ENCODE results near the gene SMG6. TPM values are rescaled to one million over a fixed set of nuclear protein-coding genes. Genes with fewer than 3 reads are reported as not detected.

SMG6 gene
- total and polyA plus RNA-seq, 8 donors, result 8.4 to 19.8 (median 12.1) TPM

DNA sequence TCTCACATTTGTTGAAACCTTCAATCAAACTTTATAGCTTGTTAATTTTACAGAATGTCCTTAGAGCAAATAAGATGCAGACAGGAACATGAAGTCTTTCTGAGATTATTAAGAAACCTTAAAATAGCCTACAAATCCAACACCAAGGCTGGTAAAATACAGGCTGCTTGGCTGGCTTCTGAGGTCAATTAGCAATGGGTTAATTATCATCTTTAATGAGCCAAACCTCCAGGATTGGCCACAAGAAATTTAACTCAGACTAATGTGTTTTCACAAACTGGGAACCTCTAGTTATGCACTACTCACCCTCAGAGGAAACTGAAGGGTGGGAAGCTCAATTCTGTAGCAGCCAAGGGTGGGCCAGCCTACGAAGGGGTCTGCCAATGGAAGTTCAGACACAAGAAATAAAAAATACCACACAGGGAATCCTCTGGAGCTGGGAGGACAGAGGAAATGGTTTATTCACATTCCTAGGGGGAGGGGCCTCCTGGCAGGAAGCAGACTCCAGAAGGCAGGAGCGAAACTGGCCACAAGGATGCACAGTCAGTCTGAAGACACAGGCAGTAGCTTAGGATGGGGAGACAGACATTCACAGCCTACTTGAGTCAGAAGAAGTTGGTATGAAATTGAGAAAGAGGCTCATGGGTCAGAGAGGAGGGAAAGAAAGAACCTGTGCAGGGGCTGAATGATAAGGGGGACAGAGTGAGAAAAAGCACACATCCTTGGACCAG lies 212.6 kb downstream of the SMG6 start:
- no peaks in the 10 kb centered on the region for H3K27me3 ChIP-seq
- DNase-seq (no peak), FAIRE-seq (no peak), ATAC-seq (no peak)
- H3K4me3 ChIP-seq, result no peak overlapping the region
- H3K4me1 ChIP-seq, result peaks cover 6 to 29% (median 6%) of the 10 kb centered on the region in 3 donors
- intact Hi-C loops (cut with DNase I), result no loop called here
- TF ChIP-seq, protein P1, sequence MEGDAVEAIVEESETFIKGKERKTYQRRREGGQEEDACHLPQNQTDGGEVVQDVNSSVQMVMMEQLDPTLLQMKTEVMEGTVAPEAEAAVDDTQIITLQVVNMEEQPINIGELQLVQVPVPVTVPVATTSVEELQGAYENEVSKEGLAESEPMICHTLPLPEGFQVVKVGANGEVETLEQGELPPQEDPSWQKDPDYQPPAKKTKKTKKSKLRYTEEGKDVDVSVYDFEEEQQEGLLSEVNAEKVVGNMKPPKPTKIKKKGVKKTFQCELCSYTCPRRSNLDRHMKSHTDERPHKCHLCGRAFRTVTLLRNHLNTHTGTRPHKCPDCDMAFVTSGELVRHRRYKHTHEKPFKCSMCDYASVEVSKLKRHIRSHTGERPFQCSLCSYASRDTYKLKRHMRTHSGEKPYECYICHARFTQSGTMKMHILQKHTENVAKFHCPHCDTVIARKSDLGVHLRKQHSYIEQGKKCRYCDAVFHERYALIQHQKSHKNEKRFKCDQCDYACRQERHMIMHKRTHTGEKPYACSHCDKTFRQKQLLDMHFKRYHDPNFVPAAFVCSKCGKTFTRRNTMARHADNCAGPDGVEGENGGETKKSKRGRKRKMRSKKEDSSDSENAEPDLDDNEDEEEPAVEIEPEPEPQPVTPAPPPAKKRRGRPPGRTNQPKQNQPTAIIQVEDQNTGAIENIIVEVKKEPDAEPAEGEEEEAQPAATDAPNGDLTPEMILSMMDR (IDR thresholded peaks at IDR 0.05), result no peak
- no peaks in the 10 kb centered on the region for H3K9me3 ChIP-seq
- no peaks in the 10 kb centered on the region for H3K36me3 ChIP-seq
- H3K27ac ChIP-seq, result no peak overlapping the region
- WGBS, 2 donors, result 81 to 83% methylated on average over 2 of the region's 2 CpGs

DNA sequence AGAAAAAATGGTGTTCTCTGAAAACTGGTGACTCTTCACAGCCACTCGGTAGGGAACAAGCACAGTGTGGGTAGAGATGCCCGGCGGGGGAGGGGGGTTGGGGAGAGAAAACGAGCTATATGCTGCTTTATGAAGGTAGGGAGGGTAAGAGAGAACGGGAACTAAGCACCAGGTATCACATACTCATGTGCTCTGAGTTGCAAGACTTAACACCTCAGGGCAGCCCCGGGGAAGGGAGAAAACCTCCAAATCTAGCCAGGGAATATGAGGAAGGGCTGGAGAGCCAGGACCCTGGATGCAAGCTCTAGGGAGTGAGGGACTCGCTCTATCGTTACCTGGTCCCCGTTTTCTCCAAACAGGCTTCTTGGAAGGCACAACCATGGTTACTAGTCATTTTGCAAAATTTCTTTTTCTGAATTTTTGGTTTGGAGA lies 213.4 kb downstream of the SMG6 start:
- Histone ChIP-seq H3K36me3 (no peaks in the 10 kb centered on the region), H3K27me3 (no peaks in the 10 kb centered on the region), H3K9me3 (no peaks in the 10 kb centered on the region), H3K4me1 (peaks cover 5 to 28% (median 6%) of the 10 kb centered on the region in 3 donors), H3K4me3 (no peak overlapping the region), H3K27ac (peak overlapping the region in 1 of 4 donors; percentile 42)
- ATAC-seq, result no peak
- WGBS, 2 donors, result 79 to 84% methylated on average over 9 of the region's 9 CpGs
- TF ChIP-seq, protein P1 (IDR thresholded peaks at IDR 0.05), result no peak
- FAIRE-seq, result no peak
- no peak for DNase-seq
- intact Hi-C loops (cut with DNase I), result no loop called here

DNA sequence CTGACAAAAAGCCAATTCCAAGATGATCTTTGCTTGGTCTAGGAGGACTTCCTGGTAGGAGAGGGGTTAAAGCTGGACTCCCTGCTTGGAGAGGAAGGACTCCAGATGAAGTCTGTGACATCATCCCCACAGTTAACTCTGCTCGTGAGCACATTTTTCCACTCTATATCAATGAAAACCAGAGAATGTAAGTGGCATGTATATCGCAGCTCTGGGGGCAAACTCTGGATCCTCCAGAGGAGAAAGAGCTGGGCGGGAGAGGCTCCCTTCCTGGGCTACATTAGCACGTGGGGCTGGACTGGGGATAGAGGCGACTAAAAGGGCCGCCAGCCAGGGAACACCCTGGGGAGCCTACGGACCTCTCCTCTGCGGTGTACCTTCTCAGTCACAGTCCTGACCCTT lies 214.6 kb downstream of the SMG6 start:
- 80 to 83% methylated on average over 8 of the region's 8 CpGs for WGBS, 2 donors
- H3K9me3 ChIP-seq, result no peaks in the 10 kb centered on the region
- H3K27me3 ChIP-seq, result no peaks in the 10 kb centered on the region
- TF ChIP-seq, protein P1 (IDR thresholded peaks at IDR 0.05), result no peak
- intact Hi-C loops (cut with DNase I), result no loop called here
- no peak for FAIRE-seq
- H3K4me1 ChIP-seq, result peaks cover under 1 to 26% (median 6%) of the 10 kb centered on the region in 3 donors
- H3K36me3 ChIP-seq, result no peaks in the 10 kb centered on the region
- peak overlapping the region in 2 of 4 donors; percentile 42 to 45 for H3K27ac ChIP-seq
- peak overlapping the region in 1 of 4 donors; percentile 20 for H3K4me3 ChIP-seq
- no peak for ATAC-seq
- DNase-seq, result no peak

DNA sequence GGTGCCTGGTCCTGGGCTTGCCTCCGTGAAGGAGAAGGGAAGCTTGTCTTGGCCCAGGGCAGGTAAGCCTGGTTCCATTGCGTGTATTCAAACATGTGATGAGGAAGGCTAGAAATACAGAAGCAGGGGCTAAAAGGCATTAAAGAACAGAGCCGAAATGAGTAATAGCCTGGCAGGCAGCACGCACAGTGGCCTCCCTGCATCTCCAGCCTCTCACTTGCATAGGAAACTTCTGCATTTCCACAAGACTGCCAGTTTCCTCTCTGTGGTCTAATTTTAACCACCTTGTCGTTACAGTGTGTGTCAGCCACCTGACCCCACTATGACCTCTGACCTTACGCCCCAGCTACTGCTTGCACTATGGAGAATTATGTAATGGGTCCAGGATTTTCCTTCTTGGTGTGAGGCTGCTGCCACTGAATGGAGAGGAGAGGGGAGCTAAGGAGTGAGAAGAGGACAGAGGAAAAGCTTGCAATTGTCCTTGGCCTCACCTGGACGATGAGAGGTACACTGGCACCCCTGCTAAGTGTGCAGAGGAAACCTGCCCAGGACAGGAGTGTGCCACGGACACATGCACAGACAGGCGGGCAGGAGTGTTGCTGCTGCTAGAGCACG lies 215.9 kb downstream of the SMG6 start:
- intact Hi-C loops (cut with DNase I), result no loop called here
- no peak for FAIRE-seq
- no peaks in the 10 kb centered on the region for H3K9me3 ChIP-seq
- H3K4me1 ChIP-seq, result peaks cover 0 to 23% (median 3%) of the 10 kb centered on the region in 3 donors
- no peaks in the 10 kb centered on the region for H3K27me3 ChIP-seq
- peak in 2 of 4 donors; percentile 10 to 20 for ATAC-seq
- H3K36me3 ChIP-seq, result no peaks in the 10 kb centered on the region
- TF ChIP-seq, protein P1 (IDR thresholded peaks at IDR 0.05), result no peak
- WGBS, 2 donors, result 81% methylated on average over 10 of the region's 10 CpGs
- peak overlapping the region in 1 of 4 donors; percentile 45 for H3K27ac ChIP-seq
- DNase-seq, result no peak
- no peak overlapping the region for H3K4me3 ChIP-seq

GRCh38 chr17:2086306-2086705 lies 217.3 kb downstream of the SMG6 start:
- Histone ChIP-seq H3K27ac (no peak overlapping the region), H3K4me3 (no peak overlapping the region), H3K27me3 (no peaks in the 10 kb centered on the region), H3K36me3 (peaks cover 0 to 6% (median 0%) of the 10 kb centered on the region in 3 donors), H3K9me3 (no peaks in the 10 kb centered on the region), H3K4me1 (peaks cover 0 to 23% (median 3%) of the 10 kb centered on the region in 3 donors)
- WGBS, 2 donors, result 74 to 83% methylated on average over 3 of the region's 3 CpGs
- FAIRE-seq (no peak), DNase-seq (no peak), ATAC-seq (no peak)
- intact Hi-C loops (cut with DNase I), result no loop called here
- TF ChIP-seq, protein P1 (IDR thresholded peaks at IDR 0.05), result no peak
